ENCODE data around the gene ALPK1.

- TF ChIP-seq CTCF (conservative IDR thresholded peaks at IDR 0.05; ENCODE audit: low read length), result no peak
- TF ChIP-seq EZH2phosphoT487 (IDR thresholded peaks at IDR 0.05; ENCODE audit: borderline replicate concordance, low read depth, low read length), result no peak
Measured at GRCh38 chr4:112448306-112449132, 151.3 kb downstream of the ALPK1 start.
